OCI-LY7 (cell line): ENCODE results near the gene KCNAB2.

Source experiments
- EZH2phosphoT487 ChIP-seq: fragments of 200-600 bp; sonication (generic); IDR thresholded peaks from 2 replicates; pipeline ENCODE4 v1.6.1; 2018; ENCODE audit warnings: low read depth, borderline replicate concordance, mild to moderate bottlenecking, mixed run types, antibody characterized with exemption, low read length, moderate library complexity, mixed read lengths
- TF ChIP-seq, protein P1 (sequence below): fragments of 200-600 bp; sonication (generic); conservative IDR thresholded peaks from 2 replicates; pipeline ENCODE4 v1.5.1; 2014; ENCODE audit warnings: mild to moderate bottlenecking, antibody characterized with exemption, low read length, moderate library complexity, mixed read lengths

GRCh38 chr1:6145396-6145750 is 99.7 kb downstream of the KCNAB2 start:
- TF ChIP-seq, protein P1, sequence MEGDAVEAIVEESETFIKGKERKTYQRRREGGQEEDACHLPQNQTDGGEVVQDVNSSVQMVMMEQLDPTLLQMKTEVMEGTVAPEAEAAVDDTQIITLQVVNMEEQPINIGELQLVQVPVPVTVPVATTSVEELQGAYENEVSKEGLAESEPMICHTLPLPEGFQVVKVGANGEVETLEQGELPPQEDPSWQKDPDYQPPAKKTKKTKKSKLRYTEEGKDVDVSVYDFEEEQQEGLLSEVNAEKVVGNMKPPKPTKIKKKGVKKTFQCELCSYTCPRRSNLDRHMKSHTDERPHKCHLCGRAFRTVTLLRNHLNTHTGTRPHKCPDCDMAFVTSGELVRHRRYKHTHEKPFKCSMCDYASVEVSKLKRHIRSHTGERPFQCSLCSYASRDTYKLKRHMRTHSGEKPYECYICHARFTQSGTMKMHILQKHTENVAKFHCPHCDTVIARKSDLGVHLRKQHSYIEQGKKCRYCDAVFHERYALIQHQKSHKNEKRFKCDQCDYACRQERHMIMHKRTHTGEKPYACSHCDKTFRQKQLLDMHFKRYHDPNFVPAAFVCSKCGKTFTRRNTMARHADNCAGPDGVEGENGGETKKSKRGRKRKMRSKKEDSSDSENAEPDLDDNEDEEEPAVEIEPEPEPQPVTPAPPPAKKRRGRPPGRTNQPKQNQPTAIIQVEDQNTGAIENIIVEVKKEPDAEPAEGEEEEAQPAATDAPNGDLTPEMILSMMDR, result no peak
- no peak for TF ChIP-seq EZH2phosphoT487
